NCI-H345 treated with DMSO at 0.1 percent for 48 hours (cell line): ENCODE data around the gene CST3.
A peak's percentile ranks its signal among the peaks of the same experiment; 100 is the strongest.
"Not testable (repeated sequence)": the region's sequence is repeated elsewhere in the genome, so short reads cannot be mapped to it uniquely, and the experiment has no call there.

Experiments used
- DNase-seq: peaks from one replicate; lab custom pipeline; 2025; ENCODE audit not compliant: unreplicated experiment; lab: John Stamatoyannopoulos, UW

Gene CST3, protein sequence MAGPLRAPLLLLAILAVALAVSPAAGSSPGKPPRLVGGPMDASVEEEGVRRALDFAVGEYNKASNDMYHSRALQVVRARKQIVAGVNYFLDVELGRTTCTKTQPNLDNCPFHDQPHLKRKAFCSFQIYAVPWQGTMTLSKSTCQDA

DNA sequence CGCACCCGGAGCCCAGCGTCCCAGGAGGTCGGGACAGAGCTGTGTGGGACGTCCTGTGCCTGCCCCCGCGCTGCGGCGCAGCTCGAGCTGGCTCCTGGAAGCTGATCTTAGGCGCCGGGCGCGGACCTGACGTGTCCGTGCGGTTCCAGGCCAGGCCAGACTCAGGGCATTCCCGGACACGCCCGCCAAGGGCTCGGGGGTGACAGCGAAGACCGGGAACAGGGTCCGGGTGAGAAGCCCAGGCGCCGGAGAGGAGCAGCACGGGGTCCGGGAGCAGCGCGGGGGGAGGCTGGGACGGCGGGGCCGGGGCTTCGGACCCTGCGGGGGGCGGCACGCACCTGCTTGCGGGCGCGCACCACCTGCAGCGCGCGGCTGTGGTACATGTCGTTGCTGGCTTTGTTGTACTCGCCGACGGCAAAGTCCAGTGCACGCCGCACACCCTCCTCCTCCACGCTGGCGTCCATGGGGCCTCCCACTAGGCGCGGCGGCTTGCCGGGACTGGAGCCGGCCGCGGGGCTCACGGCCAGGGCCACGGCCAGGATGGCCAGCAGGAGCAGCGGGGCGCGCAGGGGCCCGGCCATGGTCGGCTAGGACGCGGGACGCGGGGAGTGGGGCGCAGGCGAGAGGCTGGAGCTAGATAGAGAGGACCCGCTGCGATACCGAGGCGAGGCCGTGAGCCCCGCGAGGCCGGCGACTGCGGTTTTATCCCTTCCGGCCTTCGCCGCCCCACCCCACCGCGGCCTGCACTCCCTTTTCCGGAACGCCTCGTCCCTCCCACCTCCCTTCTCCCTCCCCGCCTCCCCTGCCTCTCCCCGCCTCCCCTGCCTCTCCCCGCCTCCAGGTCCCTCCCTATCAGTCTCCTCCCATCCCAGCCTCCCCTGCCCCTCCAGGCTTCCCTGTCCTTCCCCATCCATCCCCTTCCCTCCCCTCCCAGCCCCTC lies at the start of gene CST3:
Gene CST3 (minus strand): TSS at position 674 of the 940 bp plus-strand sequence. CDS start 93 bp downstream, at position 581.
- DNase-seq = peak; percentile 63

DNA sequence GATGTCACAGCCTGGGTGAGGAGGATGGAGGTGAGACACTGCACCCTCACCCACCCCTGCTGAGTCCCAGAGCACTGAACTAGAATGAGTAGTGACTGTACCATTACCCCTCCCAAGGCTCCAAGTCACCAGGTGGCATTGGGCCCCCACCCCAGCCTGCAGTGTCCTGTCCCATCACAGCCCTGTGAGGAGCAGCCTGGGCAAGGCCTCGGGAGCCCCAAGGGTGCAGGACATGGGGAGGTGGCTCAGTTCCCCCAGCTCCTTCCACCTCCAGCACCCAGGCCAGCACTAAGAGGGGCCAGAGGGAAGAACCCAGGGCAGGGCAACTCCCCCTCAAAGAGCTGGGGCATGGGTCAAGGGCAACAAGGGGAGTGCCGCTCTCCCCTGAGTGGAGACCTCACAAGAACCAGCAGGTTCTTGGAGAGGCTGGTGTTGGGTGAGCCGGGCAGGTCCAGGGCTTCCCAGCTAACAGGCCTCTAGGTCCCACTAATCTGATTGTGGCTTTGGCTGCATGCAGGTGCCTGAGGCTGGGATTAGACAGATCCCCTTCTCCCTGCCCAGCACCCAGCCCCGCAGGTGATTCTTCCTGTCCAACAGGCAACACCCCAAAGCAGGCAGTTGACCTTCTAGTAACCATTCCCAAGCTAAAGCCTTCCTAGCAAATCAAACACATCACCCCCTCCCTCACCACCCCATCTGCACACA lies 48.4 kb upstream of the CST3 start:
- no peak for DNase-seq

- DNase-seq = not testable (repeated sequence)
Observed at GRCh38 chr20:23685529-23685896, 47.8 kb upstream of the CST3 start.

GRCh38 chr20:23684261-23684660 lies 46.5 kb upstream of the CST3 start:
- DNase-seq = no peak

DNA sequence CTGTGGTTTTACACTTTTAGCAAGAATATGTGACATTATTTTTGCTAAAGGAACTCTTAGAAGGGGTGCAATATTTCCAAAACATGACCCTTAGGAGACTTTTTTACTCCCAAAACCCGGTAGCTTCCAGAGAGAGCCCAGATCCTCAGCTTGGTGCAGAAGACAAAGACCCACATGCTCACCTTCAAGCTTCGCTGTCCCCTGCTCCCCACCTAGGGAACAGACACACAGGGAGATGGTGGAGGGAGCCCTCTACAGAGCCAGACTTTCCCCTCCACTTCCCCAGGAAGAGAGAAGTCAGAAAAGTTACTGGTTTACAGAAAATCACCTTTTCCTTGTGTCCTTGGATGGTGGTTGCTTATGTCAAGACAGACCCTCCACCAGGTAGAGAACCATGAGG lies 46.1 kb upstream of the CST3 start:
- DNase-seq = no peak

- DNase-seq = no peak
Observed at GRCh38 chr20:23683281-23683680, 45.5 kb upstream of the CST3 start.

DNA sequence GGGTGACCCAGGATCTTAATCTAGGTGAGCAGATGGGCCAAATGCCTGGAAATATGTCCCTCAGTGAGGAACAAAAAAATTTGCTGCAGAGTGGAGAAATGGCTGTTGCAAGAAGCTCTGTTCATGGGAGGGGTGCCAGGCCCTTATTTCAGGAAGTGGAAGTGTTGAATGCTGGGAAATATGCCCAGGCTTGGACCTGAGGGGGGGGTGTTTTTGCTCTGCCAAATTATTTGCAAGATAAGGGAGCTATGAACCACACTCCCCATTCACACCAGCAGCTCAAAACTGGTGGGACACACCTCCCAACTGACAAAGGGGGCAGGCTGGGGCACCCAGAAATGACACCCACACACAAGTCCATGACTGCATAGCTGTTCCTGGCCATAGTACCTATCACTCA lies 42.4 kb upstream of the CST3 start:
- DNase-seq = no peak

DNA sequence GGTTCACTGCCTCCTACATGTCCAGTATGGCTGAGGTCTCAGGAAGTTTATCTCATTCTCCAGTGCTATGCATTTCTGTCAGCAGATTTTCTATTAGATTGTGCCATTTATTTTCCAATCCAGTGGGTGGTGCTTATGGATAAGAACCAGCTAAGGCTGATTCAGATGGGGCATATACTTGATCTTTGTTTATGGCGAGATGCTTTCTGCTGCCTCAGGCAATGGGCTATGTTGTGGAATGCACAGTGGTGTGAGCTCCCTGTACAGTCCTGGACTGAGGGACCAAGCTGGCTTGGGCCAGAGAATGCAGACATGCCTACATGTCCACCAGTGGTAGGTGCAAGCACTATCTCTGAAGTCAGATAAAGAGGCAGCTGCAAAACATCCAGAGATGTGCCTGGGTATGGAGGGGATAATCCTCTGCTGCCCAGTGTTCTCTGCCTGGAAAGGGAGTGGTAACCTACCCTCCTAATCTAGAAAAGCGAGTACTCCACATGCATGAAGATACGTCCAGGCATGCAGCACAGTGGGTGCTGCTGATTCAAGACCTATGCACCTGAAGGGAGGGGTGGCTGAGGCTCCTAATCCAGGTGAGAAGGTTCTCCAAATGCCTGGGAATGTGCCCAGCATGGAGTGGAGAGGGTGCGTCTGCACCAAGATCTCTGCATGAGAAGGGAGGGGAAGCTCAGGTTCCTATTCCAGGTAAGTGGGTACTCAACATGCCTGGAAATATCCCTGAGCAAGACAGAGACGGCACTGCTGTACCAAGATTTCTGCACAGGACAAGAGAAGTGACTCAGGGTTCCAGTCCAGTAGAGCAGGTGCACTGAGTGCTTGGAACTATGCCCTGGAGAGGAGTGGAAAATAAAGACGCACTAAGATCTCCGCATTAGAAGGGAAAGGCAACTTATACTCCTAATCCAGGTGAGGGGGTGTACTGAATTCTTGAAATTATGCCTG lies 41.7 kb upstream of the CST3 start:
- no peak for DNase-seq

GRCh38 chr20:23673209-23673608 lies 35.5 kb upstream of the CST3 start:
- DNase-seq = no peak

DNA sequence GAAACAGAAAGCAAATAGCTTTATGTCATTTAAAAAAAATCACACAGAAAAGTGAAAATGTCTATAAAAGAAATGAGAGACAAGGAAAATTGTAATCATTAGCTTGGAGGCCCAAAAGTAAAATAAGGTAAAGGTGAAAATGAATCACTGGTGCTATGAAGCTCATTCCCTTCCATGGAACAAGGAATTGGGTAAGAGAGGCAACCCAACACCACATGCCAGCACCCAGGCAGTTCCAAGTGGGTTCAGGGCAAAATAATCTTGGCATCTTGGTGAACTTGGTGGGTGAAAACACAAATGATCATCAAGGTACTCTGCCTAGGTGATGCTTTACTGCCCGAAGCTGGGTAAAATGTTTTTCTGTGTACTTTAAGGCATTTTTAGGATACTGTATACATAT lies 34.4 kb upstream of the CST3 start:
- DNase-seq = no peak

DNA sequence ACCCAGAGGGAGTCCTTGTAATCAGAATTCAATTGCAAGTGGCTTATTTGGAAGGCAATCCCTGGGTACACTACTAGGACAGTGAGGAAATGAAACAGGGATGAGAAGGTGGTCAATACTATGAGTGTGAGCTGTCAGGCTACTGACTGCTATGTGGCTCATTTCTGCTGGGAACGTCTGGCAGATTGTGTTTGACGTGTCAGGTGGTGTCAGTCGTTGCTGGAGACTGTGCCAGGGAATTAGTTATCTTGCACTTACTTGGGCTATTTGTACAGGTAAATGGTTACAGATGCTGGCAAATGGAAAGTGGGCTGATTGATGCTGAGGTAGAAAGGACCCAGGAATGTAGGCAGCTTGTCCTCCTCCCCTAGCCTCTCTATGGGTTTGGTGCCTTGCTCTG lies 33.7 kb upstream of the CST3 start:
- no peak for DNase-seq

- DNase-seq = no peak
Observed at GRCh38 chr20:23670361-23670760, 32.6 kb upstream of the CST3 start.

GRCh38 chr20:23669866-23670265 lies 32.1 kb upstream of the CST3 start:
- DNase-seq = no peak

- no peak for DNase-seq
Observed at GRCh38 chr20:23669327-23669726, 31.6 kb upstream of the CST3 start.

GRCh38 chr20:23668477-23668951 lies 30.8 kb upstream of the CST3 start:
- DNase-seq = peak; percentile 64

DNA sequence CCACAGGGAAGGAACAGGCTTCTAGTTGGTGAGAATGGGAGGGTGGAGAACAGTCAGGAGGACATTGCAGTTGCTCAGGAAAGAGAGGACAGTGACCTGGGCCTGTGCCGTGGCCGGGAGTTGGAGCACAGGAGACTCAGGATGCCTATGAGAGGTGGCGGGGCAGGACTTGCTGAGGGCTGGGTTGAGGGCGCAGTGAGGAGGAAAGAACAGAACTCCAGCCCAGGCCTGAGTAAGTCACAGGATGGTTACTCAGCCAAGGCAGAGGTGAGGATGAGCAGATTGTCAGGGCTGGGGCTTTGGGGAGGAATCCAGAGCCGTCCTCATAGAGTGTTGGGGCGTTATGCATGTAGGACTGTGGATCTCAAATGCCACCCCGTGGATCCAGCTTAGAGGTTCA lies 29.9 kb upstream of the CST3 start:
- no peak for DNase-seq

- no peak for DNase-seq
Observed at GRCh38 chr20:23666698-23667097, 28.9 kb upstream of the CST3 start.

GRCh38 chr20:23666189-23666588 lies 28.4 kb upstream of the CST3 start:
- DNase-seq = no peak

- no peak for DNase-seq
Observed at GRCh38 chr20:23664954-23665353, 27.2 kb upstream of the CST3 start.

- not testable (repeated sequence) for DNase-seq
Observed at GRCh38 chr20:23664046-23664445, 26.3 kb upstream of the CST3 start.

DNA sequence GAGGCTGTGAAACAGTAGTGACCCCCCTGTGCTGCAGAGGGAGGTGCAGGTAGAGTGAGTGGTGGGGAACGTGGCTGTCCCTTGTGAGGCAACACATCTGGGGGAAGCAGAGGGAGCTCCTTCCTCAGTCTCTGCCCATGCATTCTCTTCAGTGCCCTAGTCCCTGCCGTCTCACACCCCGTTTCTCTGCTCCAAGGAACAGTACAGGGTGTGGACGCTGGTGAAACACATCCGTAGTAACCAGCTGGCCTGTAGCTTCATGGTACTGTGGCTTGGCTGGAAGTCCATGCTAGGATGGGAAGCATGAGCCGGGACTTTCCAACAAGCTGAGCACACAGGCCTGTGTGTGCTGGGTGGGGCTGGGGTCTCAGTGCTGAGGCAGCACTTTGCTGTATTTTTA lies 25.4 kb upstream of the CST3 start:
- no peak for DNase-seq
